ENCODE measurements around the gene CCL21.

The CCL21 gene

GRCh38 chr9:34665381-34666250 is 44.3 kb downstream of the CCL21 start:
- peak; percentile 98 for DNase-seq

- DNase-seq = no peak
Observed at GRCh38 chr9:34665067-34665380, 44.9 kb downstream of the CCL21 start.

GRCh38 chr9:34664281-34665066 is 45.5 kb downstream of the CCL21 start:
- DNase-seq = peak; percentile 13

GRCh38 chr9:34663303-34663605 is 46.7 kb downstream of the CCL21 start:
- DNase-seq = no peak

GRCh38 chr9:34662526-34663302 is 47.2 kb downstream of the CCL21 start, which contains the start of gene CCL27:
CCL27 (minus strand) TSS chr9:34662657; CDS start chr9:34662633, 24 bp downstream.
- DNase-seq = no peak

GRCh38 chr9:34659592-34660253 is 50.2 kb downstream of the CCL21 start:
- DNase-seq = no peak
